ENCODE measurements around the gene GOT1.

The GOT1 gene

DNA sequence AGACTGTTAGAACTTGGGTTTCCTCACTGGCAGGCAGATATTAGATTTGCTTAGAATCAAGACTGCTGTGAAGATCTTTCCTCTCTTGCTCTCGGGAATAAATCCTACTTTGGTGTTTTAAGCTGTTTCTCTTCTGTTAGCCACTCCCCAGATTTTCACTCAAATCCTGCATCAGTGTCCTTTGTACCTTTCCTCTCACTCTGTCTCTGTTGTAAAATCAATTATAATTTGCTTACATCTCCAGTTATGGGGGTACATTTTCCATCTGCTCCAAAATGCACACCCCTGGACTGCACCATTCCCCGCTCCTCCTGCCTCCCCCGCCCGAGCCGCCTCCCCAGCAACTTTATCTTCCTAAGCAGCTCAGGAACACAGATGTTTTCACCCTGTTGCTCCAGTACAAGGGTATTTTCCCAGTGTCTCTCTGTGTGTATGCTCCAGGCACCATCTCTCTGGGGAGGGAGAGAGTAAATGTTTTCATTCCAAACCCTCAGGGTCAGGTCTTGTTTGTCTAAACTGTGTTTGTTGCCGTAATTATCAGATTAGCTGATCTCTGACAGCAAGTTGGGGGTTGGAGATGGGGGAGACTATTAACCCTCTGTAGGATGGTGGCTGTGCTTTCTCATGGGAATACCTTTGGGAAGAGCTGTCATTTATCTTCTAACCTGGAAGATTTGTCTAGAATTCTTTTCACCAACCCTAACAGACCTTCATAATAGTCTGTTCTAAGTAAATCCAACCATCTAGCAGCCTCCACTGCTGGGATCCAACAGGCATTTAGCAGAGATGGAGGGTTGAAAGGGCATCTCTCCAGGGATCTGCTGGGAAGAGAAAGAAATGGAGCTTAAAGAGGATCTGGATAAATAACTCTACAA, 20.4 kb upstream of the GOT1 start (continued):
- TF ChIP-seq, protein P1, sequence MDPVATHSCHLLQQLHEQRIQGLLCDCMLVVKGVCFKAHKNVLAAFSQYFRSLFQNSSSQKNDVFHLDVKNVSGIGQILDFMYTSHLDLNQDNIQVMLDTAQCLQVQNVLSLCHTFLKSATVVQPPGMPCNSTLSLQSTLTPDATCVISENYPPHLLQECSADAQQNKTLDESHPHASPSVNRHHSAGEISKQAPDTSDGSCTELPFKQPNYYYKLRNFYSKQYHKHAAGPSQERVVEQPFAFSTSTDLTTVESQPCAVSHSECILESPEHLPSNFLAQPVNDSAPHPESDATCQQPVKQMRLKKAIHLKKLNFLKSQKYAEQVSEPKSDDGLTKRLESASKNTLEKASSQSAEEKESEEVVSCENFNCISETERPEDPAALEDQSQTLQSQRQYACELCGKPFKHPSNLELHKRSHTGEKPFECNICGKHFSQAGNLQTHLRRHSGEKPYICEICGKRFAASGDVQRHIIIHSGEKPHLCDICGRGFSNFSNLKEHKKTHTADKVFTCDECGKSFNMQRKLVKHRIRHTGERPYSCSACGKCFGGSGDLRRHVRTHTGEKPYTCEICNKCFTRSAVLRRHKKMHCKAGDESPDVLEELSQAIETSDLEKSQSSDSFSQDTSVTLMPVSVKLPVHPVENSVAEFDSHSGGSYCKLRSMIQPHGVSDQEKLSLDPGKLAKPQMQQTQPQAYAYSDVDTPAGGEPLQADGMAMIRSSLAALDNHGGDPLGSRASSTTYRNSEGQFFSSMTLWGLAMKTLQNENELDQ (tag by site-specific recombination; IDR thresholded peaks at IDR 0.05; ENCODE audit: low read depth), result no peak
- TF ChIP-seq ZNF76 (tag by site-specific recombination; IDR thresholded peaks at IDR 0.05; ENCODE audit: borderline replicate concordance, low read depth) (no peak), ZNF843 (tag by site-specific recombination; IDR thresholded peaks at IDR 0.05) (0 out of 2 replicates have a peak, but pooled peaks have one; percentile 59), ZNF629 (tag by site-specific recombination; IDR thresholded peaks at IDR 0.05) (no peak), KLF9 (tag by site-specific recombination; IDR thresholded peaks at IDR 0.05; ENCODE audit: low read depth) (no peak), BCL11B (tag by site-specific recombination; IDR thresholded peaks at IDR 0.05; ENCODE audit: low read depth) (no peak), FEZF1 (tag by site-specific recombination; IDR thresholded peaks at IDR 0.05) (peak; percentile 51), TRIM28 (IDR thresholded peaks at IDR 0.05; ENCODE audit: borderline replicate concordance, low read length) (peak; percentile 59; the same call in 1 of the 2 replicates), ZNF19 (tag by site-specific recombination; IDR thresholded peaks at IDR 0.05; ENCODE audit: low read depth) (no peak), ZNF341 (tag by site-specific recombination; IDR thresholded peaks at IDR 0.05; ENCODE audit: low read depth) (peak; percentile 87), ZNF18 (tag by site-specific recombination; IDR thresholded peaks at IDR 0.05) (peak; percentile 56; the same call in 1 of the 2 replicates), GLIS1 (tag by site-specific recombination; IDR thresholded peaks at IDR 0.05) (peak; percentile 90), PRDM6 (tag by site-specific recombination; IDR thresholded peaks at IDR 0.05) (peak; percentile 48), ZNF48 (tag by site-specific recombination; IDR thresholded peaks at IDR 0.05) (no peak), SALL2 (tag by site-specific recombination; IDR thresholded peaks at IDR 0.05; ENCODE audit: borderline replicate concordance) (no peak), YY1 (tag by site-specific recombination; IDR thresholded peaks at IDR 0.05) (no peak), ZNF600 (tag by site-specific recombination; IDR thresholded peaks at IDR 0.05) (peak; percentile 79), ZBTB17 (tag by site-specific recombination; IDR thresholded peaks at IDR 0.05) (peak; percentile 42; the same call in 1 of the 2 replicates), OSR2 (tag by site-specific recombination; IDR thresholded peaks at IDR 0.05) (0 out of 2 replicates have a peak, but pooled peaks have one; percentile 20), SCRT1 (tag by site-specific recombination; IDR thresholded peaks at IDR 0.05; ENCODE audit: borderline replicate concordance) (peak; percentile 84), SCRT2 (tag by site-specific recombination; IDR thresholded peaks at IDR 0.05) (peak; percentile 93), ZNF623 (tag by site-specific recombination; IDR thresholded peaks at IDR 0.05) (no peak), ZNF223 (tag by site-specific recombination; IDR thresholded peaks at IDR 0.05) (no peak), ZNF416 (tag by site-specific recombination; IDR thresholded peaks at IDR 0.05) (no peak), ZNF10 (tag by site-specific recombination; IDR thresholded peaks at IDR 0.05) (no peak), ZNF302 (tag by site-specific recombination; IDR thresholded peaks at IDR 0.05; ENCODE audit: low read depth) (no peak), ZNF37A (tag by site-specific recombination; IDR thresholded peaks at IDR 0.05) (no peak)
- TF ChIP-seq, protein P2, sequence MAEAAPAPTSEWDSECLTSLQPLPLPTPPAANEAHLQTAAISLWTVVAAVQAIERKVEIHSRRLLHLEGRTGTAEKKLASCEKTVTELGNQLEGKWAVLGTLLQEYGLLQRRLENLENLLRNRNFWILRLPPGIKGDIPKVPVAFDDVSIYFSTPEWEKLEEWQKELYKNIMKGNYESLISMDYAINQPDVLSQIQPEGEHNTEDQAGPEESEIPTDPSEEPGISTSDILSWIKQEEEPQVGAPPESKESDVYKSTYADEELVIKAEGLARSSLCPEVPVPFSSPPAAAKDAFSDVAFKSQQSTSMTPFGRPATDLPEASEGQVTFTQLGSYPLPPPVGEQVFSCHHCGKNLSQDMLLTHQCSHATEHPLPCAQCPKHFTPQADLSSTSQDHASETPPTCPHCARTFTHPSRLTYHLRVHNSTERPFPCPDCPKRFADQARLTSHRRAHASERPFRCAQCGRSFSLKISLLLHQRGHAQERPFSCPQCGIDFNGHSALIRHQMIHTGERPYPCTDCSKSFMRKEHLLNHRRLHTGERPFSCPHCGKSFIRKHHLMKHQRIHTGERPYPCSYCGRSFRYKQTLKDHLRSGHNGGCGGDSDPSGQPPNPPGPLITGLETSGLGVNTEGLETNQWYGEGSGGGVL (tag by site-specific recombination; IDR thresholded peaks at IDR 0.05), result peak; percentile 67; the same call in 1 of the 2 replicates
